Keratinocyte (primary cell): ENCODE data around the gene CLTRN.

Experiments
- EZH2 ChIP-seq: IDR thresholded peaks from one replicate; pipeline ENCODE4 v1.6.1; 2012; ENCODE audit warnings: inconsistent platforms, mild to moderate bottlenecking, low read length, moderate library complexity
- TF ChIP-seq, protein P1 (sequence below), 3 experiments: IDR thresholded peaks in 1 of 3; conservative IDR thresholded peaks in 1 of 3; optimal IDR thresholded peaks in 1 of 3; 2 replicates in 2 of 3; 3 replicates in 1 of 3; pipeline versions ENCODE3 to v1.5.1; 2011; ENCODE audit warnings: low read length in 3 of 3, mild to moderate bottlenecking in 3 of 3, moderate library complexity in 2 of 3, control low read depth in 1 of 3, inconsistent platforms in 1 of 3; ENCODE audit not compliant: insufficient read depth in 2 of 3; ENCODE audit errors: extremely low read depth in 1 of 3

DNA sequence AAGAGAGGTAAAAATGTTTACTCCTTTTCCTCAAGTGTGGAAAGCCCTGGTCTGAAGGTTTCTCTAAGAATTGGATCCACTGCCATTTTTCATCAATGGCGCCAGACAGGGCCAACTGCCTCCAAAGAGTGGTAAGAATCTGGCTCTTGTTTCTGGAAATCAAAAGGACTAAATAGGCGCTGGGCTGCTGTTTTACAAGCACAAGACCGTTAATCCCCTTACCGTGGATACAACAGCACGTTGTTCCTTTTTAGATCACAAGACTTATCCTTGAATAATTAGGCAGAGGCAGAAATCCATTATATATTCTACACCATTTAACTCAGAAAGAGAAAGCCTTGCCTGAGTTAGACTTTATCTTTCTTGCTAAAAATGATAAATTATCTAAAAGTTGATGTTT is 10.6 kb downstream of the CLTRN start:
- no peak for TF ChIP-seq EZH2
- TF ChIP-seq, protein P1, sequence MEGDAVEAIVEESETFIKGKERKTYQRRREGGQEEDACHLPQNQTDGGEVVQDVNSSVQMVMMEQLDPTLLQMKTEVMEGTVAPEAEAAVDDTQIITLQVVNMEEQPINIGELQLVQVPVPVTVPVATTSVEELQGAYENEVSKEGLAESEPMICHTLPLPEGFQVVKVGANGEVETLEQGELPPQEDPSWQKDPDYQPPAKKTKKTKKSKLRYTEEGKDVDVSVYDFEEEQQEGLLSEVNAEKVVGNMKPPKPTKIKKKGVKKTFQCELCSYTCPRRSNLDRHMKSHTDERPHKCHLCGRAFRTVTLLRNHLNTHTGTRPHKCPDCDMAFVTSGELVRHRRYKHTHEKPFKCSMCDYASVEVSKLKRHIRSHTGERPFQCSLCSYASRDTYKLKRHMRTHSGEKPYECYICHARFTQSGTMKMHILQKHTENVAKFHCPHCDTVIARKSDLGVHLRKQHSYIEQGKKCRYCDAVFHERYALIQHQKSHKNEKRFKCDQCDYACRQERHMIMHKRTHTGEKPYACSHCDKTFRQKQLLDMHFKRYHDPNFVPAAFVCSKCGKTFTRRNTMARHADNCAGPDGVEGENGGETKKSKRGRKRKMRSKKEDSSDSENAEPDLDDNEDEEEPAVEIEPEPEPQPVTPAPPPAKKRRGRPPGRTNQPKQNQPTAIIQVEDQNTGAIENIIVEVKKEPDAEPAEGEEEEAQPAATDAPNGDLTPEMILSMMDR (optimal IDR thresholded peaks at IDR 0.05 in 1 of 3, IDR thresholded peaks at IDR 0.05 in 1 of 3, conservative IDR thresholded peaks at IDR 0.05 in 1 of 3; ENCODE audit: extremely low read depth in 1 of 3, insufficient read depth in 2 of 3, low read length in 3 of 3), result no peak
